IPS DF 19.7 (cell line): ENCODE measurements around the gene RBM20.
"Not testable (repeated sequence)": the region's sequence is repeated elsewhere in the genome, so short reads cannot be mapped to it uniquely, and the experiment has no call there.

ENCODE experiments used
- DNase-seq: peaks from one replicate; pipeline ENCODE4 v3.0.0-alpha.2; 2013; ENCODE audit warnings: low read depth, low spot score

RBM20 gene

DNA sequence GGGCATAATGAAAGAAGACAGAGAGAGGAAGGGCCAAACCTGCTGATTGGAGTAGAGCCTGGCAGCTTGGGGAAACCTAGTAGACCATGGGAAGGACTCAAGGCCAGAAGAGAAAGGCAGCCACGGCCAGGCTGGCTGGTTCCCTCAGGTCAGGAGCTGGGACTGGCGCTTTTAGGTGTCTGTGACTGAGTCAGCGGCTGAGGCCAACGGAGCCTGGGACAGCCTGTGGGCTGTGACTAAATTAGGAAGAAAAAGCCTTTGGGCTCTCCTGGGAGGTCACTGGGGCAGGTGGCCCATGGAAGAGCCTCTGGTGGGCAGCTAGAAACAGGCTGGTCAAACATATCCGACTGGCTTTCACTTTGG lies 118.7 kb downstream of the RBM20 start:
- no peak for DNase-seq

DNA sequence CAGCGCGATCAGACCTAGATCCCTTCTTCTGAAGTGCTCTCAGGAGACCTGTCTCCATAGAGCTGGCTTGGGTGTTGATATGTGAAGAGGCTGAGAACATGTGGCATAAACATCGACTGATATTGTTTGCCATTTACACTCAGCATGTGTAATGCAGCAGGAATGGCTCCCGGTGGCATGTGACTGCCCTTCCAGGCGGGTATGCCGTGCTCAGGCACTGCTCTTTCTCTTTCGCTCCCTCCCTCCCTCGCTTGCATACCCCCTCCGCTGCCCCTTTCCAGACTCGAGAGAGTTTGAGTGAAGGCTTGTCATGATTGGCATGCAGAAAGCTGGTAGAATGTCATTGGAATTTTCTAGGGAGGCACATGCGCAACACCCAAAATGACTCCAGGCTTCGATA lies 120.2 kb downstream of the RBM20 start:
- no peak for DNase-seq

DNA sequence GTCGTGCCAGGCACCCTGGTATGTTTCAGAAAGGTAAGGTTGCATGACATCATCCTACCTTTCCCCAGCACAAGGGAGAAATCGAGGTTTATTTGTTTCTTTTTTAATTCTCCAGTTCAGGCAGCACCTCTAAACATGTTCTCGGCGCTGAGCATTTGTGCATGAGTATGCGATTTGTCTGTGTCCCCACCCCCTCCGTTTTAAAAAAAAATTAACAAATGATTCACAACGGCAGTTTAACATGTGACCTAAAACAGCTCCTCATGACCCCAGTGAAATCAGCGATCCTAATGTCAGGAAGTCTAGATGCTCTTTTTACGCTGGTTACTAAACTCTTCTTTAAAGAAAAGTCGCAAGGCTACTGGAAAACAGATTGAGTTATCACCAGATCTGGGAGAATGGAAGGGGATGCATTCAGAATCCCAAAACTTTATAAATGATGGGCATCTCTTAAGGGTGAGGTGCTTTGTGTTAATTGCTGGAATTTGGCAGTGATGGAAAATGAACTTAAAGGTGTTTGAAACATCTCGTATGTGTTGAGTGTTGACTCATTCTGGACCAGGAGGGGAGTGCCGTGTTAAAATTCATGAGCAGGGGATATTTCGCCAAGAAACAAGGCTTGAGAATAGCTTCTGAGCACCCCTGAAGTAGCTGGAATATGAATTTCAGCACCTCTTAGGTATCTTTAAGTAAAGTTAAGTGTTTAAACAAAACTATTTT lies 120.8 kb downstream of the RBM20 start:
- no peak for DNase-seq

DNA sequence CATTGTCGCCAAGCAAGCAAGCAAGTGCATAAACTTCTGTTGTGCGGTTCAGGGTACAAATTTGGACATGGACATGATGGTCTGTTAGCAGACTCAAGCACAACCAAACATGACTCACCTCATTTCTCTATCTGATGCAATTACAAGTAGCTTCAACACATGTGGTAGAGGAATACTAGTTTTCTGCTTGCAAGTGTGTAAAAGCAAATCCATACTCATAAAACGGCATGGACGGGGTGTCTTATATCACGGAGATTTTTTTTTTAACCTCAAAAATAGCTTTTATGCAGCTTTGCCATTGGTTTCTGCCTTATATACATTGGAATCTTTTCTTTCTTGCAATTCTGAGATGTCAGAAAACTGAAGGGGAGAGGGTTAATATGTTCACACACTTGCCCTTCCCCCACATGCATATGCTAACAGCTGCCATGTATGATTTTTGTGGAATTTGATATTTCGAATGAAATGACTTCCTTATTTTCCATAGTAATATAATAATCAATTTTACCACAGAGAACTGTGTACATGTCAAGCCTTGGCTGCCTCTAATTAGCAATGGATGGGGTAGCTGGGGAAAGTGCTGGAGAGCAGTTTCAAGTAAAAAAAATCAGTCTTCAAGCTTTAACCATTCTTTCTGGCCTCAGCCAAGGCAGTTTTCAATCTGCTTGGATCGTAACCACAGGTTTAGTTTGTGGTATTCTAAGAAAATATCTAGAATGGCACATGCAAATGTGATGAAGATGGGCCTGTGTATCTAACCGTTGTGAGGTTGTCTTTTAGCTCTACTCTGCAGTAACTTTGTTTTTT lies 121.6 kb downstream of the RBM20 start:
- DNase-seq: no peak

DNA sequence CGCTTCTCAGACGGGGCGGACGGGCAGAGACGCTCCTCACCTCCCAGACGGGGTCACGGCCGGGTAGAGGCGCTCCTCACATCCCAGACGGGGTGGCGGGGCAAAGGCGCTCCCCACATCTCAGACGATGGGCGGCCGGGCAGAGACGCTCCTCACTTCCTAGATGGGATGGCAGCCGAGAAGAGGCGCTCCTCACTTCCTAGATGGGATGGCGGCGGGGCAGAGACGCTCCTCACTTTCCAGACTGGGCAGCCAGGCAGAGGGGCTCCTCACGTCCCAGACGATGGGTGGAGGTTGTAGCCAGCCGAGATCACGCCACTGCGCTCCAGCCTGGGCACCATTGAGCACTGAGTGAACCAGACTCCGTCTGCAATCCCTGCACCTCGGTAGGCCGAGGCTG lies 123.5 kb downstream of the RBM20 start:
- DNase-seq: not testable (repeated sequence)

DNA sequence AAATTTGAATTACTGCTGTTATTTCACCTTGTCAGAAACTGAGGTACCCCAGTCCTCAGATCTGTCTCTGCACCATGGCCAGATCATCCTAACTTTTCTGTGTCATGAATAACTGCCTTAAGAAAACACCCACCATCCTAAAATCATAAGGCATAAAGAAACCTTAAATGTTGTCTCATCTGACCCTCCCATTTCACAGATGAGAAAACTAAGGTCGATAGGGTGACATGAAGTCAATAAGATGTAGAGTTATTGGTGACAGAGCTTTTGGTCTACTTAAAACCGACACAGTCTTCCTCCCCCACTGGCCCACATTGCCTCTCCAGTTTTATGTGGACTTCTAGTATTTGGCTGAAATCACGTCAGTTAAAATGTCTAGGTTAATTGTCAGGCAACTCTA lies 126.1 kb downstream of the RBM20 start:
- DNase-seq: no peak

DNA sequence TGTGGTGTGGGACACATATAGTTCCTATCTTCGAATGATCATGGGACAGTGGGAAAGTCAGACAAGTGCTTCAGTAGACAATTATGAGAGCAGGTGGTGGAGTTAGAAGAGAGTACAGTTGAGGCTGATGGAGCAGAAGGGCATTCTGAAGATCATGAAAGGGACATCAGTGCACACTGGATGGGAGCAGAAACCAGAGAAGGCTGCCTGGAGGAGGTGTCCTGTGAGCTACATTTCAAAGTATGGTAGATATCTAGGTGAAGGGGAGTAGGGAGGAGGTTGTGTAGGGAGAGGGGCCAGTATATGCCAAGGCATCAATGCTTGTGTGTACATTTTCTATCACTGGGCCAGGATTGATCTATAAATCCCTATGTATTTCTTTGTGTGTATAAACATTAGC lies 127.3 kb downstream of the RBM20 start:
- no peak for DNase-seq

DNA sequence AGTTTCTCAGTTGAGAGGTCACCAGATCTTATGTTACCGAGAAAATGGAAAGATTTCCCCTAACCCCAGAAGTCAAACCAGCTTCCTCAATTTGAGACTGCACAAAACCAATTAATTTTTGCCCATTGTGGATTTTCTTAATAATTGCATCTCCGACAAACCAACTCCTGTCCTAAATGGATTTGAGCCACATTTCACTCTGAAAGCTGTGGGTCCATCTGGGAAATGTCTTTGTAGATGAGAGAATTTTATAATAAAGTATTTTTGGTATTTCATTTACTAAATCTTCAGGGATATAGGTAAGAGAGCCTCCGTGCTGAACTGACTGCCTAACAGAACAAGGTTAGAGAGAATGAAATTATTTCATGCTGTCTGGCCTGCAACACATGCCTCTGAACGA lies 127.9 kb downstream of the RBM20 start:
- DNase-seq: no peak

DNA sequence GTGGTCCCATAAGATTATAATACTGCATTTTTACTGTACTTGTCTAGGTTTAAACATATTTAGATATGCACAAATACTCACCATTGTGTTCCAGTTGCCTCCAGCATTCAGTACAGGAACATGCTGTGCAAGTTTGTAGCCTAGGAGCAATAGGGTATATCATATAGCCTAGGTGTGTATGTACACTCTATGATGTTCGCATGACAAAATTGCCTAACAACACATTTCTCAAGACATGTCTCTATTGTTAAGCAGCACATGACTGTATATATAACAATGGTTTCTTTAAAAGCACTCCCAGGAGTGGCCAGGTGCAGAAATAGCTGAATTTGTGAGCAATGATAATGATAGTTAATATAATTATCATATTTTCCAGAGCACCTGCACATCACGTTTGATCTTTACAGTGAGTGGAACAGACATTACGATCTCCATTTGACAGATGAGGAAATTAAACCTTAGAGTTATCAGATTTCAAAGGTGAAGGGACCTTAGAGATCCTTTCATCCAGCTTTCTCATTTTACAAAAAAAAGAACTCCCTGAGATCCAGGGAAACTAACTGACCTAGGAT lies 128.4 kb downstream of the RBM20 start:
- DNase-seq: no peak

DNA sequence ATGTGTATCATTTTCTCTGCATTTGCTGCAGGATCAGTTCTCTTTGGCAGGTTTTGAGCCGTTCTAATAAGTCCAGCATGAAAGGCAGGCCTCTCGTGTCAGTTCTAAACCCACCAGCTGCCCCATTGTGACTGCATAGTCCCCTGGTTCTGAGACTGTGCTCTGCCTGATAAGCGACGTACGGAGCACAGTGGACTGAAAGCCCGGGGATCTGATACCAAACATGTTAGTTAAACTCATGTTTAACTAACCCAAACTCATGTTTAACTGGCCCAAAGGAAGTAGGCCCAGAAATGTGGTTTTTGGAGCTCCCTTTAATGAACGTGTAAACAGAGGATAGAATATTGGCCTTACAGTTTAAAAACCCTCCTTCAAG lies 129.5 kb downstream of the RBM20 start:
- DNase-seq: no peak

DNA sequence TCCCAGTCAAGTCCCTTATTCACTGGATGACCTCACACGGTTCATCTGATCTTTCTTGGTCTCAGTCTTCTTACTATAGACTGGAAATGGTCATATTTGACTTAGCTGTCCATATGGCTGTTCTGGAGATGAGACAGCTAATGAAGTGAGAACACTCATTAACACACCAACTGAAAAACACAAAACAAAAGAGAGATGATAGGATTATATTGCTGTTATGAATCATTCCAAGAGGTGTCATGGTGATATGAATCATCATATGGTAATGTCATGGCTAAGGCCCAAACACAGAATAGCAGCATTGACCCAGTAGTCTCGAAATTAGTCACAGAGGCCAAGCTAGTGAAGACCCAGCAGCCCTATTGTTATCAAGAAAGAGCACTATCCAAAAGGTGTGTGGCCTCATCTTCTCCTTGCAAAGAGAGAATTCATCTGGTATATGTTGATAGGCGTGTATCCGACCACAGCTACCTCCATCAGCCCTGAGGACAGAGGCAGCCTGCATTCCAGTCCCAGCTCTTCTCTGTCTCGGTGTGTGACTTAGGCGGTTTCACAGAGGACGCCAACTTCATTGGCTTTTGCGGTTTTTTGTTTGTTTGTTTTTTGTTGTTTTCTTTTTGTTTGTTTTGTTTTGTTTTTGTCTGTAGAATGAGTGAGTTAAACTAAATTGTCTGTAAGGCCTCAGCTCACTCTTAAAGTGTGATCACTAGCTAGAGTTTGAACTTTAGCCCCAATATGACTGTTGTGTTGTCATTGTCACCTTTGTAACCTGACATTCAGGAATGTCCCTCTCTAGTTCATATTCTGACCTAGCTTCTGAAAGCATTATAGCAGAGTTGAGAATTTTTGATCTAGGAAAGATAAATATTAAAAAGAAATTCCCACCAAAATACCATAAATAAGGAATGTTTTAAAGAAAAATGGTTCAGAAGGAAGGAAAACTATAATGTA lies 130.2 kb downstream of the RBM20 start:
- no peak for DNase-seq

DNA sequence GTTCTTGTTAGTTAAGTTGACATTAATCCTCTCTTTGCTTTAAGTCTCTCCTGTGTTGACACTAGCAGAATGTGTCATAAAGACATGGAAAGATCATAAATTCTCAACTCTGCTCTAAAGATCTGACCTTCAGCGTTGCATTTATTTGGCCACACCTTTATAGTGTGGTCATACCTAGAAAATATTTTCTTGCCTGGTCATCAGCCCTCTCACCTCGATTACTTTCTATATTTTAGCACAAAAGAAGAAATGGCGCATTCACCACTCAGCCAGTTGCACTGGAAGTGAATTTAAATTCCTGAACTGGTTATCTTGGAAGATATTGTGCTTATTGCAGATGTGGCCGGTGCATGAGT lies 130.9 kb downstream of the RBM20 start:
- no peak for DNase-seq

DNA sequence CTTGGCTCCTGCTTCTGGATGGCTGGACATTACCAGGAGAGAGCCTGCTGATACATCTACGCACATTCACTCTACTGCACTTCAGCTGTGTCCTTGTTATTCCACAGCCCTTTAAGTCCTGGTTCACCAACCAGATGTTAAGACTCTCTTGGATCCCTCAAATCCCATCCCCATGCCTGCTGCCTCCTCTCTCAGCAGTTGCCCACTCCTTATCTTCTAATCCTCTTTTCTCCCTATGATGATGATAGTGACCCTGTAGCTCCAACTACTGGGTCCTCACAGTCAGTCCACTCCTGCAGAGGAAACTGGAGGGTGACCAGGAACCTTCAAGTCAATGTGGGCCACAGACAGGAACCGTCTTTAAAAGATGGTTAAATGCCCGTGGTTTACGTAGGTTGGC lies 131.3 kb downstream of the RBM20 start:
- no peak for DNase-seq

DNA sequence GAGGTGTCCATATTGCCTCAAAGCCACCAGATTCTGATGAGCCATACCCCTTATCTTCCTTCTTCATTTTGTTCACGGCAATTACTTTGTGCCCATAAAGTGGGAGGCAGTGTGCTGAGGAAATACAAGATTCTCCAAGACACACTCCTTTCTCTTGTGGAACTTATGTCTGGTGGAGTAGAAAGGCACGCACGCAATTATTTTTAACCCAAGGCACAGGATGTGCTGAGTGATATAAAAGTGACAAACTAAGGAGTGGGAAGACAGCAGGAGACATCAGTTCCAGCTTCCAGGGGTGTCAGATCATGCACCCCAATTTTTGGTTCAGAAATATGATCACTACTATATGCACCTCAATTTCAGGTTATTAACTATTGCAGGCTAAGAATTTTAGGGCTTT lies 132.9 kb downstream of the RBM20 start:
- DNase-seq: no peak

DNA sequence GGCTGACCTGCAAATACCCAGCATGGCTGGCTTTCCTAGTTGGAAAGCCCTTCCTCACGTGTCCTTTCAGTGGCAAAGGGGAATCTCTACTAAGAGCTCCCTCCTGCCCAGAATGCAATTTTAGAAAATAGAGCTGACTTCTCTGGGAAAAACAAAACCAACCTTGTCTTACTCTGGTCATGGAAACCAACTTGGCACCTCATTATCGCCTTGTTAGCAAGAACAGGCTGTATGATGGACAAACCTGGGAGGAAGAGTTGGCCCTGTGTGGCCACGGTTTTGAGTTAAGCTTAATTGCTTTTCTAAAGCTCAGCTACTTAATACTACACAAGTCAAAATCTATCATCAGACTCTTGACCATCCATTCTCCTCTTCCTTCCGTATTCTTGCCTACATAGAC lies 133.5 kb downstream of the RBM20 start:
- no peak for DNase-seq

DNA sequence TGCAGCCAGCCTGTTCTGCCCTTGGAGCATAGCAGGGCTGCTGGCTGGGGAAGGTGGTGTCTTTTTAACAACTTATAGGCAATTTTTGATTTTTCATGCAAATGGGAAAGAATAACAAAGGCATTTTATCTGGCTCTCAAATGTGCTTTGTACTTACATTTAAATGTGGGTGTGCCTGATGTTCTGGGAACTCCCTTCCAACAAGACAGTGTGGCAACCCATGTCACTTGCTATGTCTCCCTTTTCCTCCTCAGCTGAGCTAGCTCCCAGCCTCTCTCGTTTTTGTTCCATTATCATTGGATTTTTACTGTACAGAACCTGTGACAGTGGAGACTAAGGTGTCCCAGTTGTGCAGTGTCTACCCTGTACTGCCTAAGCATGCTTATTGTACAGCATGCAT lies 134.1 kb downstream of the RBM20 start:
- DNase-seq: no peak

DNA sequence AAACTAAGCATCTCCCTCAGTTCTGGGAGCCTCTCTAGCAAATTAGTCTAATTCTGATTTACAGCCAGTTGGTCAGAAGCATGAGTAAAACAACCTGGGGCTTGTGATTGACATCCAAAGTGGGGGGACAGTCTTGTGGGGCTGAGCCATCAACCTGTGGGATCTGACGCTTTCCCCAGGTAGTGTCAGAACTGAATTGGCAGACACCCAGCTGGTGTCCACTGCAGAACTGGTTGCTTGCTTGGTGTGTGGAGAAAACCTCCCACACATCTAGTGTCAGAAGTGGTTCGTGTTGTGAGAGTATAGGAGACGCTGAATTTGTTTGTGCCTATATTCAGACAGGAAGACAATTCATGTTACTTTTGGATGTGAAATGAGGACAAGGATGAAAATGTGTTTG lies 135.4 kb downstream of the RBM20 start:
- DNase-seq: no peak

DNA sequence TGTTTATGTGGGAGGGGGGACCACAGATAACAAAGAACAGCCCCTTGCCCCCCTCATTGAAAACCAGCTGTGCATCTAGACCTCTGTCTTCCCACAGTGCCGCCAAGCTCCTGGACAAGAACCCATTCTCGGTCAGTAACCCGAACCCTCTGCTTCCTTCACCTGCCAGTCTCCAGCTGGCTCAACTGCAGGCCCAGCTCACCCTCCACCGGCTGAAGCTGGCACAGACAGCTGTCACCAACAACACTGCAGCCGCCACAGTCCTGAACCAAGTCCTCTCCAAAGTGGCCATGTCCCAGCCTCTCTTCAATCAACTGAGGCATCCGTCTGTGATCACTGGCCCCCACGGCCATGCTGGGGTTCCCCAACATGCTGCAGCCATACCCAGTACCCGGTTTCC lies 136.6 kb downstream of the RBM20 start:
- DNase-seq: no peak

DNA sequence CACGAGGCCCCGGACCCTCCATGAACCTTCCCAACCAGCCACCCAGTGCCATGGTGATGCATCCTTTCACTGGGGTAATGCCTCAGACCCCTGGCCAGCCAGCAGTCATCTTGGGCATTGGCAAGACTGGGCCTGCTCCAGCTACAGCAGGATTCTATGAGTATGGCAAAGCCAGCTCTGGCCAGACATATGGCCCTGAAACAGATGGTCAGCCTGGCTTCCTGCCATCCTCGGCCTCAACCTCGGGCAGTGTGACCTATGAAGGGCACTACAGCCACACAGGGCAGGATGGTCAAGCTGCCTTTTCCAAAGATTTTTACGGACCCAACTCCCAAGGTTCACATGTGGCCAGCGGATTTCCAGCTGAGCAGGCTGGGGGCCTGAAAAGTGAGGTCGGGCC lies 137.0 kb downstream of the RBM20 start:
- DNase-seq: no peak

DNA sequence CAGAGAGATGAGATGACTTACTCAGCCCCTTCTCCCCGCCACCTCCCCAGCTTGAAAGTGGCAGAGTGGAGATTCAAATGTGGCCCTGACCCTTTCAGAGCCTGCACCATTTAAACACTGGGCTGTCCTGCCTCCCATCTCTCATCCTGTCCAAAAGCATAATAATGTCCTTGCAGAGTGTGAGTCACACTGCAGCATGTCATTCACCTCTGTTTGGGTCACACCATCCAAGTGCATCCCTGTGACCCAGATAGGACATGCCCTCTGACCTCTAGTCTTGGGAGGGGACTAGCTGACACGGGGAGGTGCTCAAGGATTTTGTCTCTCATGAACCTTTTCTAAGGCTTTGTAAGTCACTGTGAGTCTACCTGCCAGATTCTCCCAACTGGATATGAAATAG lies 138.5 kb downstream of the RBM20 start:
- no peak for DNase-seq

DNA sequence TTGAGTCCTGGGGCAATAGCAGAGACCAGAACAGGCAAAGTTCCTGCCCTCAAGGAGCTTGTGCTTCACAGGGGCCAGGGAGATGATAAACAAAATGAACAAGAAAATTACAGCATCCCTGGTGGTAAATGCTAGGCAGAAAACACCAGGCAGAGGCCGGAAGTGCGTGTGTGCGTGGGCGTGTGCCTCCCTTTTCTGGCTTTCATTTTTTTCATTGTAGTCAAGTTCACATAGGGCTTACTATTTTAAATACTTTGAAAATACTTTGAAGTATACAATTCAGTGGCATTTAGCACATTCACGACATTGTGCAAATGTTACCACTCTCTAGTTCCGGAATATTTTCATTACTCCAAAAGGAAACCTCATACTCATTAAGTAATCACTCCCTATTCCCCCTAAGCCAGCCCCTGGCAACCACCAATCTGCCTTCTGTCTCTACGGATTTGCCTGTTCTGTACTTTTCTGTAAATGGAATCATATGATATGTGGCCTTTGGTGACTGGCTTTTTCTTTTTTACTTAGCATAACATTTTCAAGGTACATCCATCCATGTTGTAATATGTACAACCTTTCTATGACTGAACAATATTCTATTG lies 139.5 kb downstream of the RBM20 start:
- DNase-seq: no peak

DNA sequence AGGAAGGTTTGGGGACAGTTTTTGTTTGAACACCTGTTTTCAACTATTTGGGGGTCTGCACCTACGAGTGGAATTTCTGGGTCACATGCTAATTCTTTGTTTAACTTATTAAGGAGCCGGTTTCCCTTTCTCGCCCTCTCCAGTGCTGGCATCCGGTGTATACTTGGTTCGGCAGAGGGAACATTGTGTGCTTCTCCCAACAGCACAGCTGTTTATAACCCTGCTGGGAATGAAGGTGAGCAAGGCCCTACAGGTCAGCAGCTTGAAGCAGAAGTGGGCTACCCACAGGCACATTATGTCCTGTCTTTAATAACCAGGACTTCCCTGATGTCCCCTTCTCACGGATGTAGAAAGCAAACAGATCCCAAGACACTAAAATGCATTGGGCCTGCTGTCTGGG lies 140.1 kb downstream of the RBM20 start:
- DNase-seq: no peak
